Measurements from ENCODE around the gene MYB. TPM values are rescaled to one million over a fixed set of nuclear protein-coding genes. Genes with fewer than 3 reads are reported as not detected.

MYB gene
- total and polyA plus RNA-seq, 2 of the 8 experiments (the other 6 are each of a cell fraction or from before 2014, with no cell fraction given) = 4.0 to 7.6 TPM

GRCh38 chr6:135212020-135212806 lies 31.1 kb downstream of the MYB start:
- Histone ChIP-seq H3K14ac (ENCODE audit: insufficient read length) (no peak overlapping the region), H2AK5ac (ENCODE audit: low read depth, low read length) (no peak overlapping the region), H2BK12ac (ENCODE audit: low read depth, low read length) (no peak overlapping the region), H4K20me1 (replicated peaks in 1 of 2; ENCODE audit: control insufficient read depth in 1 of 2, insufficient read depth in 2 of 2, low read length in 2 of 2) (no peaks in the 10 kb centered on the region), H3K18ac (ENCODE audit: extremely low read depth, low read length) (no peak overlapping the region), H3K9me3 (ENCODE audit: insufficient read depth in 2 of 2, low read depth in 1 of 2, low read length in 1 of 2) (peaks cover 0 to 5% of the 10 kb centered on the region in 2 experiments; a peak in 1 of 4 replicates), H3K79me2 (ENCODE audit: control insufficient read depth in 1 of 2, insufficient read depth in 2 of 2, low read length in 2 of 2) (no peaks in the 10 kb centered on the region), H2AFZ (ENCODE audit: low read length) (no peak overlapping the region), H3K4me3 (ENCODE audit: extremely low read depth in 1 of 4, insufficient read depth in 2 of 4, low read depth in 3 of 4, low read length in 4 of 4) (no peak overlapping the region), H2BK20ac (ENCODE audit: low read length) (no peak overlapping the region), H2BK120ac (replicated peaks; ENCODE audit: low read depth, low read length) (no peak overlapping the region), H3K27ac (ENCODE audit: low read depth, low read length) (no peak overlapping the region), H3K23me2 (ENCODE audit: low read depth, low read length) (no peaks in the 10 kb centered on the region), H2BK5ac (ENCODE audit: low read depth, low read length) (no peak overlapping the region), H3K27me3 (replicated peaks in 1 of 4; ENCODE audit: control insufficient read depth in 3 of 4, extremely low read depth in 1 of 4, insufficient read depth in 3 of 4, low read length in 3 of 4) (no peaks in the 10 kb centered on the region), H3K4ac (replicated peaks; ENCODE audit: insufficient read length, low read depth, low read length) (no peak overlapping the region), H3K79me1 (ENCODE audit: low read depth, low read length) (no peaks in the 10 kb centered on the region), H3K23ac (ENCODE audit: insufficient read length) (no peak overlapping the region), H3K36me3 (ENCODE audit: control insufficient read depth in 2 of 4, insufficient read depth in 4 of 4, low read length in 3 of 4) (peaks cover 0 to 44% (median 5%) of the 10 kb centered on the region in 4 experiments; a peak in 4 of 8 replicates), H3K4me1 (replicated peaks in 1 of 4; ENCODE audit: control insufficient read depth in 3 of 4, insufficient read depth in 4 of 4, low read length in 3 of 4) (peaks cover 0 to 6% (median under 1%) of the 10 kb centered on the region in 4 experiments; a peak in 2 of 7 replicates), H3K56ac (replicated peaks; ENCODE audit: insufficient read length, low read depth, low read length) (no peak overlapping the region), H3K9ac (replicated peaks in 1 of 4; ENCODE audit: extremely low read depth in 1 of 4, low read depth in 3 of 4, low read length in 3 of 4) (no peak overlapping the region), H4K5ac (ENCODE audit: insufficient read length, low read depth, low read length) (no peak overlapping the region), H4K8ac (ENCODE audit: extremely low read depth, insufficient read depth, low read length) (no peak overlapping the region), H4K91ac (replicated peaks; ENCODE audit: insufficient read length, low read length) (no peak overlapping the region), H3K4me2 (ENCODE audit: insufficient read depth in 1 of 2, low read depth in 2 of 2, low read length in 2 of 2) (no peak overlapping the region), H2BK15ac (ENCODE audit: low read length) (no peak overlapping the region)
- FAIRE-seq (no peak), DNase-seq (ENCODE audit: low read depth in 1 of 2, low spot score in 2 of 2) (no peak)
- CTCF ChIA-PET (ENCODE audit: partially characterized antibody) = interaction anchor here (1.0 to 1.7 kb wide), 2 partner anchors 211 to 212 kb away, joined by 3 to 4 read pairs; no protein-coding TSS in a partner anchor
- WGBS, 2 experiments (ENCODE audit: extremely low coverage in 1 of 2, insufficient coverage in 1 of 2, insufficient read length in 1 of 2, insufficient replicate concordance in 2 of 2, low coverage in 1 of 2, low lambda C conversion rate in 2 of 2, missing lambda C conversion rate in 1 of 2) = 86% methylated on average over 3 of the region's 3 CpGs; no CpG with 5 or more reads in 1 of the 2 experiments
- TF ChIP-seq RFX5 (IDR thresholded peaks at IDR 0.05; ENCODE audit: borderline replicate concordance, low read depth, low read length) (no peak), RXRA (IDR thresholded peaks at IDR 0.05; ENCODE audit: insufficient read depth, low read depth, low read length) (no peak), SRF (IDR thresholded peaks at IDR 0.05; ENCODE audit: low read depth, low read length) (no peak), FOSL1 (IDR thresholded peaks at IDR 0.05; ENCODE audit: insufficient read depth, low read depth, low read length) (no peak), EP300 (IDR thresholded peaks at IDR 0.05; ENCODE audit: borderline replicate concordance in 1 of 2, low read depth in 2 of 2, low read length in 2 of 2) (no peak), KDM1A (IDR thresholded peaks at IDR 0.05; ENCODE audit: borderline replicate concordance, low read length) (no peak), ATF3 (IDR thresholded peaks at IDR 0.05; ENCODE audit: insufficient read depth, low read depth, low read length) (no peak)
- POLR2A ChIA-PET (ENCODE audit: partially characterized antibody) = no interaction called here

All from H1 (cell line).